GM23338 (cell line): Measurements from ENCODE around the gene TTC16. TPM values are rescaled to one million over a fixed set of nuclear protein-coding genes. Genes with fewer than 3 reads are reported as not detected.

Experiments used
- ATAC-seq: fragments of 200-7000 bp; cut with Tn5 transposase; 3 replicates; pipeline ENCODE4 v1.9.1; 2020
- DNase-seq: peaks from one replicate; pipeline ENCODE4 v3.0.0-alpha.2; 2015; ENCODE audit warnings: low spot score
- H2AFZ ChIP-seq: fragments of 200-600 bp; sonication (generic); 2 replicates; pipeline ENCODE4 v1.8.0; 2016; ENCODE audit warnings: antibody characterized with exemption, mild to moderate bottlenecking, moderate library complexity
- H3F3A ChIP-seq: fragments of 200-600 bp; sonication (generic); replicated peaks from 2 replicates; pipeline ENCODE4 v1.8.0; 2017; ENCODE audit warnings: antibody characterized with exemption, mixed run types, low read depth
- H3K27ac ChIP-seq: fragments of 200-600 bp; sonication (generic); 2 replicates; pipeline ENCODE4 v1.6.1; 2016; ENCODE audit warnings: low read depth
- H3K27me3 ChIP-seq: fragments of 200-600 bp; sonication (generic); 2 replicates; pipeline ENCODE4 v1.8.0; 2016; ENCODE audit warnings: mild to moderate bottlenecking, mixed run types, moderate library complexity; ENCODE audit not compliant: insufficient read depth
- H3K36me3 ChIP-seq: fragments of 200-600 bp; sonication (generic); 2 replicates; pipeline ENCODE4 v1.8.0; 2016; ENCODE audit warnings: mild to moderate bottlenecking; ENCODE audit not compliant: insufficient read depth
- H3K4me1 ChIP-seq: fragments of 200-600 bp; sonication (generic); 2 replicates; pipeline ENCODE4 v1.8.0; 2016; ENCODE audit warnings: mild to moderate bottlenecking, moderate library complexity; ENCODE audit not compliant: insufficient read depth
- H3K4me2 ChIP-seq: fragments of 200-600 bp; sonication (generic); 2 replicates; pipeline ENCODE4 v1.7.1; 2017; ENCODE audit warnings: mixed run types
- H3K4me3 ChIP-seq: fragments of 200-600 bp; sonication (generic); 2 replicates; pipeline ENCODE4 v1.6.1; 2016; ENCODE audit warnings: mixed run types
- H3K79me2 ChIP-seq: fragments of 200-600 bp; sonication (generic); replicated peaks from 2 replicates; pipeline ENCODE4 v1.8.0; 2017; ENCODE audit warnings: mild to moderate bottlenecking; ENCODE audit not compliant: insufficient read depth
- H3K9me2 ChIP-seq: fragments of 200-600 bp; sonication (generic); 2 replicates; pipeline ENCODE4 v1.8.0; 2017; ENCODE audit not compliant: insufficient read depth
- H4K20me1 ChIP-seq: fragments of 200-600 bp; sonication (generic); replicated peaks from 2 replicates; pipeline ENCODE4 v1.8.0; 2017; ENCODE audit warnings: mild to moderate bottlenecking; ENCODE audit not compliant: insufficient read depth
- H3K27ac Mint-ChIP-seq: 2 replicates; pipeline ENCODE4 v1.8.0; 2020; ENCODE audit warnings: inconsistent platforms, mild to moderate bottlenecking, moderate library complexity, mixed read lengths
- H3K27me3 Mint-ChIP-seq: 3 replicates; pipeline ENCODE4 v1.8.0; 2022; ENCODE audit warnings: low read depth, mild to moderate bottlenecking, moderate library complexity, mixed read lengths, inconsistent platforms; ENCODE audit not compliant: insufficient read depth, poor library complexity
- H3K36me3 Mint-ChIP-seq: 3 replicates; pipeline ENCODE4 v1.8.0; 2021; ENCODE audit warnings: low read depth, mild to moderate bottlenecking, inconsistent platforms, moderate library complexity, mixed read lengths
- H3K4me1 Mint-ChIP-seq: 3 replicates; pipeline ENCODE4 v1.8.0; 2020; ENCODE audit warnings: mild to moderate bottlenecking, inconsistent platforms, mixed read lengths
- H3K4me3 Mint-ChIP-seq: 3 replicates; pipeline ENCODE4 v1.8.0; 2021; ENCODE audit warnings: moderate library complexity, mild to moderate bottlenecking, inconsistent platforms, mixed read lengths
- H3K9me3 Mint-ChIP-seq: 3 replicates; pipeline ENCODE4 v1.8.0; 2020; ENCODE audit warnings: moderate library complexity, mild to moderate bottlenecking, inconsistent platforms, mixed read lengths
- CREB1 ChIP-seq: fragments of 250-450 bp; sonication (Bioruptor Pico); IDR thresholded peaks from 2 replicates; pipeline ENCODE4 v1.5.0; 2020; ENCODE audit warnings: low read depth, mild to moderate bottlenecking, moderate library complexity
- EZH2 ChIP-seq: fragments of 200-600 bp; sonication (generic); IDR thresholded peaks from one replicate; pipeline ENCODE4 v1.8.0; 2017; ENCODE audit warnings: antibody characterized with exemption, mild to moderate bottlenecking, low read depth; ENCODE audit not compliant: unreplicated experiment
- EZH2phosphoT487 ChIP-seq: fragments of 200-600 bp; sonication (generic); IDR thresholded peaks from one replicate; pipeline ENCODE4 v1.8.1; 2018; ENCODE audit warnings: antibody characterized with exemption; ENCODE audit not compliant: unreplicated experiment
- JUNB ChIP-seq: IDR thresholded peaks from one replicate; pipeline ENCODE4 v1.6.1; 2016; ENCODE audit warnings: antibody characterized with exemption; ENCODE audit not compliant: unreplicated experiment
- NANOG ChIP-seq: IDR thresholded peaks from 2 replicates; pipeline ENCODE4 v1.6.1; 2016; ENCODE audit warnings: antibody characterized with exemption, borderline replicate concordance
- POLR2AphosphoS5 ChIP-seq: IDR thresholded peaks from 2 replicates; pipeline ENCODE4 v1.6.1; 2016; ENCODE audit warnings: antibody characterized with exemption, low read depth
- STAT1 ChIP-seq: IDR thresholded peaks from one replicate; pipeline ENCODE4 v1.6.1; 2016; ENCODE audit warnings: antibody characterized with exemption; ENCODE audit not compliant: unreplicated experiment
- ZNF114 ChIP-seq: fragments of 250-450 bp; sonication (Bioruptor Pico); IDR thresholded peaks from 2 replicates; pipeline ENCODE4 v1.5.0; 2020; ENCODE audit warnings: mild to moderate bottlenecking, moderate library complexity
- ZNF331 ChIP-seq: fragments of 250-450 bp; sonication (Bioruptor Pico); IDR thresholded peaks from 2 replicates; pipeline ENCODE4 v1.5.0; 2020; ENCODE audit warnings: low read depth, mild to moderate bottlenecking, moderate library complexity
- polyA plus RNA-seq: library from polyadenylated mRNA; unstranded; fragments of >200 nt; fragmentation: Nextera tagmentation; extraction: Ambion mirVana; gene quantifications from 2 replicates; pipeline ENCODE4 v1.2.1, GENCODE V29; 2016
- total RNA-seq: library from RNA; depleted of rRNA; stranded (reverse); fragments of >200 nt; shearing (Covaris generic); gene quantifications from 2 replicates; pipeline ENCODE4 v1.2.3, GENCODE V29; 2014
- TF ChIP-seq, protein P1 (sequence below): IDR thresholded peaks from one replicate; pipeline ENCODE4 v1.6.1; 2018; ENCODE audit warnings: antibody characterized with exemption; ENCODE audit not compliant: unreplicated experiment
- TF ChIP-seq, protein P2 (sequence below): fragments of 250-450 bp; sonication (Bioruptor Pico); IDR thresholded peaks from 2 replicates; pipeline ENCODE4 v1.5.0; 2020; ENCODE audit warnings: mild to moderate bottlenecking, moderate library complexity
- TF ChIP-seq, protein P3 (sequence below), 2 experiments: fragments of 200-600 bp in 1 of 2; sonication (generic) in 1 of 2; conservative IDR thresholded peaks; 2 replicates each; pipeline versions ENCODE4 v1.5.1 to v1.6.1; 2016 to 2017; ENCODE audit warnings: antibody characterized with exemption in 2 of 2, low read depth in 2 of 2, mild to moderate bottlenecking in 2 of 2, moderate library complexity in 1 of 2
- TF ChIP-seq, protein P4 (sequence below): IDR thresholded peaks from 2 replicates; pipeline ENCODE4 v1.6.1; 2016; ENCODE audit warnings: antibody characterized with exemption

TTC16 gene
- total and polyA plus RNA-seq, 2 experiments from 2014 or later: not detected

DNA sequence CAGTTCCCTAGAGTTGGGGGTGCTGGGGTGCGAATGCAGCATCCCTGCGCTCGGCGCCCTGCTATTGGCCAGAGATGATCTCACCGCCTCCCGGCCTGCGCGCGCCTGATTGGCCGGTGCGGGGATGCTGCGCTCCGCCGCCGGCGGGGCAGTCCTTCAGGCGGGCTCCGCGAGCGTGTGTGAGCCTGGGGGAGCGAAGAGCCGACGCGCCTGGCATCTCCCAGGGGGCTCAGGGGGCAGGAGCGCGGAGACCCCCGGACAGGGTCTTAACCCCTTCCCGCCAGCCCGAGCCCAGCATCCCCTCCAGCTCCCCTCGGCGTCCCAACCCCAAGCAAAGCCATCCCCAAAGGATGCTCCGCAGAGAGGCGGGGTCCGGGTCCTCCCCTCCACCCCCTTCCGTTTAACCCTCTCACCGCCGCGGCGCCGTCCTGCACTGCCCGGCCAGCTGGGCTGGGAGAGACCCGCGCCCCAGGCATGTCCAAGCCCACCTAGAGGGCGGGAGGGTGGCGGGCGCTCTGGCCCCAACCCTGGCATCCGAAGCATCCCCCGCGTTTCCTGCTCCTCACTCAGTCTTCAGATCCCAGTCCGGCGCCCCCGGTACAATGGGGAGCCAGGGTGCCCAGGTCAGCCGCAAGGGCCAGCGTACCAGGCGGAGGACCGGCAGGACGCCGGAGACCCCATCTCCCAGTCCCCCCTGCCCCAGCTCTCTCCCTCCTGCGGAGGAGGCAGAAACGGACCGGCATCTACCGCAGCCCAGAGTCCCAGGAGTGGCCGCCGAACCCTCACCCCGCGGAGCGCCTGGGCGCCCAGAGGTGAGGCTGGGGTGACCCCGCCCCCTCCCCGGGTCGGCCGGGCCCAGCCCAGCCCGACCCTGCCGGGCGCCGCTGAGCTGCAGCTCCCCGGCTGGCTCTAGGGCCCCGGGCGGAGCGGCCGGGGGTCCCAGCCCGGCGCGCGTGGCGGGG, 38.5 kb downstream of the TTC16 start:
- Histone ChIP-seq H3K4me1 (peaks cover 5% of the 10 kb centered on the region; the same call in 1 of the 2 replicates), H3K27me3 (peaks cover 14% of the 10 kb centered on the region), H3K4me2 (peak overlapping the region; percentile 99), H3K9me2 (no peaks in the 10 kb centered on the region), H3F3A (no peaks in the 10 kb centered on the region), H3K4me3 (peak overlapping the region; percentile 96), H3K27ac (no peak overlapping the region), H3K36me3 (no peaks in the 10 kb centered on the region), H2AFZ (peak overlapping the region; percentile 93; the same call in 1 of the 2 replicates), H3K79me2 (no peaks in the 10 kb centered on the region), H4K20me1 (peaks cover 21% of the 10 kb centered on the region)
- Mint-ChIP-seq H3K9me3 (no peaks in the 10 kb centered on the region), H3K4me3 (peak overlapping the region; percentile 72), H3K36me3 (no peaks in the 10 kb centered on the region; the same call in 2 of the 3 replicates), H3K27ac (no peak overlapping the region), H3K27me3 (peaks cover 17% of the 10 kb centered on the region), H3K4me1 (no peaks in the 10 kb centered on the region; the same call in 2 of the 3 replicates)
- TF ChIP-seq, protein P1, sequence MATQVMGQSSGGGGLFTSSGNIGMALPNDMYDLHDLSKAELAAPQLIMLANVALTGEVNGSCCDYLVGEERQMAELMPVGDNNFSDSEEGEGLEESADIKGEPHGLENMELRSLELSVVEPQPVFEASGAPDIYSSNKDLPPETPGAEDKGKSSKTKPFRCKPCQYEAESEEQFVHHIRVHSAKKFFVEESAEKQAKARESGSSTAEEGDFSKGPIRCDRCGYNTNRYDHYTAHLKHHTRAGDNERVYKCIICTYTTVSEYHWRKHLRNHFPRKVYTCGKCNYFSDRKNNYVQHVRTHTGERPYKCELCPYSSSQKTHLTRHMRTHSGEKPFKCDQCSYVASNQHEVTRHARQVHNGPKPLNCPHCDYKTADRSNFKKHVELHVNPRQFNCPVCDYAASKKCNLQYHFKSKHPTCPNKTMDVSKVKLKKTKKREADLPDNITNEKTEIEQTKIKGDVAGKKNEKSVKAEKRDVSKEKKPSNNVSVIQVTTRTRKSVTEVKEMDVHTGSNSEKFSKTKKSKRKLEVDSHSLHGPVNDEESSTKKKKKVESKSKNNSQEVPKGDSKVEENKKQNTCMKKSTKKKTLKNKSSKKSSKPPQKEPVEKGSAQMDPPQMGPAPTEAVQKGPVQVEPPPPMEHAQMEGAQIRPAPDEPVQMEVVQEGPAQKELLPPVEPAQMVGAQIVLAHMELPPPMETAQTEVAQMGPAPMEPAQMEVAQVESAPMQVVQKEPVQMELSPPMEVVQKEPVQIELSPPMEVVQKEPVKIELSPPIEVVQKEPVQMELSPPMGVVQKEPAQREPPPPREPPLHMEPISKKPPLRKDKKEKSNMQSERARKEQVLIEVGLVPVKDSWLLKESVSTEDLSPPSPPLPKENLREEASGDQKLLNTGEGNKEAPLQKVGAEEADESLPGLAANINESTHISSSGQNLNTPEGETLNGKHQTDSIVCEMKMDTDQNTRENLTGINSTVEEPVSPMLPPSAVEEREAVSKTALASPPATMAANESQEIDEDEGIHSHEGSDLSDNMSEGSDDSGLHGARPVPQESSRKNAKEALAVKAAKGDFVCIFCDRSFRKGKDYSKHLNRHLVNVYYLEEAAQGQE: no peak
- TF ChIP-seq, protein P2, sequence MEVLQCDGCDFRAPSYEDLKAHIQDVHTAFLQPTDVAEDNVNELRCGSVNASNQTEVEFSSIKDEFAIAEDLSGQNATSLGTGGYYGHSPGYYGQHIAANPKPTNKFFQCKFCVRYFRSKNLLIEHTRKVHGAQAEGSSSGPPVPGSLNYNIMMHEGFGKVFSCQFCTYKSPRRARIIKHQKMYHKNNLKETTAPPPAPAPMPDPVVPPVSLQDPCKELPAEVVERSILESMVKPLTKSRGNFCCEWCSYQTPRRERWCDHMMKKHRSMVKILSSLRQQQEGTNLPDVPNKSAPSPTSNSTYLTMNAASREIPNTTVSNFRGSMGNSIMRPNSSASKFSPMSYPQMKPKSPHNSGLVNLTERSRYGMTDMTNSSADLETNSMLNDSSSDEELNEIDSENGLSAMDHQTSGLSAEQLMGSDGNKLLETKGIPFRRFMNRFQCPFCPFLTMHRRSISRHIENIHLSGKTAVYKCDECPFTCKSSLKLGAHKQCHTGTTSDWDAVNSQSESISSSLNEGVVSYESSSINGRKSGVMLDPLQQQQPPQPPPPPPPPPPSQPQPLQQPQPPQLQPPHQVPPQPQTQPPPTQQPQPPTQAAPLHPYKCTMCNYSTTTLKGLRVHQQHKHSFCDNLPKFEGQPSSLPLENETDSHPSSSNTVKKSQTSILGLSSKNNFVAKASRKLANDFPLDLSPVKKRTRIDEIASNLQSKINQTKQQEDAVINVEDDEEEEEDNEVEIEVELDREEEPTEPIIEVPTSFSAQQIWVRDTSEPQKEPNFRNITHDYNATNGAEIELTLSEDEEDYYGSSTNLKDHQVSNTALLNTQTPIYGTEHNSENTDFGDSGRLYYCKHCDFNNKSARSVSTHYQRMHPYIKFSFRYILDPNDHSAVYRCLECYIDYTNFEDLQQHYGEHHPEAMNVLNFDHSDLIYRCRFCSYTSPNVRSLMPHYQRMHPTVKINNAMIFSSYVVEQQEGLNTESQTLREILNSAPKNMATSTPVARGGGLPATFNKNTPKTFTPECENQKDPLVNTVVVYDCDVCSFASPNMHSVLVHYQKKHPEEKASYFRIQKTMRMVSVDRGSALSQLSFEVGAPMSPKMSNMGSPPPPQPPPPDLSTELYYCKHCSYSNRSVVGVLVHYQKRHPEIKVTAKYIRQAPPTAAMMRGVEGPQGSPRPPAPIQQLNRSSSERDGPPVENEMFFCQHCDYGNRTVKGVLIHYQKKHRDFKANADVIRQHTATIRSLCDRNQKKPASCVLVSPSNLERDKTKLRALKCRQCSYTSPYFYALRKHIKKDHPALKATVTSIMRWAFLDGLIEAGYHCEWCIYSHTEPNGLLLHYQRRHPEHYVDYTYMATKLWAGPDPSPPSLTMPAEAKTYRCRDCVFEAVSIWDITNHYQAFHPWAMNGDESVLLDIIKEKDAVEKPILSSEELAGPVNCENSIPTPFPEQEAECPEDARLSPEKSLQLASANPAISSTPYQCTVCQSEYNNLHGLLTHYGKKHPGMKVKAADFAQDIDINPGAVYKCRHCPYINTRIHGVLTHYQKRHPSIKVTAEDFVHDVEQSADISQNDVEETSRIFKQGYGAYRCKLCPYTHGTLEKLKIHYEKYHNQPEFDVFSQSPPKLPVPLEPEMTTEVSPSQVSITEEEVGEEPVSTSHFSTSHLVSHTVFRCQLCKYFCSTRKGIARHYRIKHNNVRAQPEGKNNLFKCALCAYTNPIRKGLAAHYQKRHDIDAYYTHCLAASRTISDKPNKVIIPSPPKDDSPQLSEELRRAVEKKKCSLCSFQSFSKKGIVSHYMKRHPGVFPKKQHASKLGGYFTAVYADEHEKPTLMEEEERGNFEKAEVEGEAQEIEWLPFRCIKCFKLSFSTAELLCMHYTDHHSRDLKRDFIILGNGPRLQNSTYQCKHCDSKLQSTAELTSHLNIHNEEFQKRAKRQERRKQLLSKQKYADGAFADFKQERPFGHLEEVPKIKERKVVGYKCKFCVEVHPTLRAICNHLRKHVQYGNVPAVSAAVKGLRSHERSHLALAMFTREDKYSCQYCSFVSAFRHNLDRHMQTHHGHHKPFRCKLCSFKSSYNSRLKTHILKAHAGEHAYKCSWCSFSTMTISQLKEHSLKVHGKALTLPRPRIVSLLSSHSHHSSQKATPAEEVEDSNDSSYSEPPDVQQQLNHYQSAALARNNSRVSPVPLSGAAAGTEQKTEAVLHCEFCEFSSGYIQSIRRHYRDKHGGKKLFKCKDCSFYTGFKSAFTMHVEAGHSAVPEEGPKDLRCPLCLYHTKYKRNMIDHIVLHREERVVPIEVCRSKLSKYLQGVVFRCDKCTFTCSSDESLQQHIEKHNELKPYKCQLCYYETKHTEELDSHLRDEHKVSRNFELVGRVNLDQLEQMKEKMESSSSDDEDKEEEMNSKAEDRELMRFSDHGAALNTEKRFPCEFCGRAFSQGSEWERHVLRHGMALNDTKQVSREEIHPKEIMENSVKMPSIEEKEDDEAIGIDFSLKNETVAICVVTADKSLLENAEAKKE: no peak
- TF ChIP-seq NANOG: no peak
- TF ChIP-seq, protein P3, sequence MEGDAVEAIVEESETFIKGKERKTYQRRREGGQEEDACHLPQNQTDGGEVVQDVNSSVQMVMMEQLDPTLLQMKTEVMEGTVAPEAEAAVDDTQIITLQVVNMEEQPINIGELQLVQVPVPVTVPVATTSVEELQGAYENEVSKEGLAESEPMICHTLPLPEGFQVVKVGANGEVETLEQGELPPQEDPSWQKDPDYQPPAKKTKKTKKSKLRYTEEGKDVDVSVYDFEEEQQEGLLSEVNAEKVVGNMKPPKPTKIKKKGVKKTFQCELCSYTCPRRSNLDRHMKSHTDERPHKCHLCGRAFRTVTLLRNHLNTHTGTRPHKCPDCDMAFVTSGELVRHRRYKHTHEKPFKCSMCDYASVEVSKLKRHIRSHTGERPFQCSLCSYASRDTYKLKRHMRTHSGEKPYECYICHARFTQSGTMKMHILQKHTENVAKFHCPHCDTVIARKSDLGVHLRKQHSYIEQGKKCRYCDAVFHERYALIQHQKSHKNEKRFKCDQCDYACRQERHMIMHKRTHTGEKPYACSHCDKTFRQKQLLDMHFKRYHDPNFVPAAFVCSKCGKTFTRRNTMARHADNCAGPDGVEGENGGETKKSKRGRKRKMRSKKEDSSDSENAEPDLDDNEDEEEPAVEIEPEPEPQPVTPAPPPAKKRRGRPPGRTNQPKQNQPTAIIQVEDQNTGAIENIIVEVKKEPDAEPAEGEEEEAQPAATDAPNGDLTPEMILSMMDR (conservative IDR thresholded peaks at IDR 0.05; ENCODE audit: low read depth in 2 of 2): no peak
- TF ChIP-seq ZNF114 (CRISPR knock-in tag): no peak
- no peak for TF ChIP-seq JUNB
- TF ChIP-seq CREB1 (CRISPR knock-in tag): no peak
- no peak for TF ChIP-seq EZH2phosphoT487
- TF ChIP-seq, protein P4, sequence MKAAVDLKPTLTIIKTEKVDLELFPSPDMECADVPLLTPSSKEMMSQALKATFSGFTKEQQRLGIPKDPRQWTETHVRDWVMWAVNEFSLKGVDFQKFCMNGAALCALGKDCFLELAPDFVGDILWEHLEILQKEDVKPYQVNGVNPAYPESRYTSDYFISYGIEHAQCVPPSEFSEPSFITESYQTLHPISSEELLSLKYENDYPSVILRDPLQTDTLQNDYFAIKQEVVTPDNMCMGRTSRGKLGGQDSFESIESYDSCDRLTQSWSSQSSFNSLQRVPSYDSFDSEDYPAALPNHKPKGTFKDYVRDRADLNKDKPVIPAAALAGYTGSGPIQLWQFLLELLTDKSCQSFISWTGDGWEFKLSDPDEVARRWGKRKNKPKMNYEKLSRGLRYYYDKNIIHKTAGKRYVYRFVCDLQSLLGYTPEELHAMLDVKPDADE: no peak
- no peak for TF ChIP-seq ZNF331 (CRISPR knock-in tag)
- no peak for TF ChIP-seq POLR2AphosphoS5
- TF ChIP-seq STAT1: no peak
- TF ChIP-seq EZH2: no peak
- DNase-seq (peak; percentile 89), ATAC-seq (peak; percentile 84)
